Activated CD4-positive, alpha-beta T cell treated with anti-CD3 and anti-CD28 coated beads for 48 hours (primary cell): ENCODE data around the gene RXYLT1.
A peak's percentile ranks its signal among the peaks of the same experiment; 100 is the strongest.
"Not testable (repeated sequence)": the region's sequence is repeated elsewhere in the genome, so short reads cannot be mapped to it uniquely, and the experiment has no call there.

Experiments used
- DNase-seq: peaks from one replicate; pipeline ENCODE4 v3.0.0-alpha.2; 2020

The RXYLT1 gene

DNA sequence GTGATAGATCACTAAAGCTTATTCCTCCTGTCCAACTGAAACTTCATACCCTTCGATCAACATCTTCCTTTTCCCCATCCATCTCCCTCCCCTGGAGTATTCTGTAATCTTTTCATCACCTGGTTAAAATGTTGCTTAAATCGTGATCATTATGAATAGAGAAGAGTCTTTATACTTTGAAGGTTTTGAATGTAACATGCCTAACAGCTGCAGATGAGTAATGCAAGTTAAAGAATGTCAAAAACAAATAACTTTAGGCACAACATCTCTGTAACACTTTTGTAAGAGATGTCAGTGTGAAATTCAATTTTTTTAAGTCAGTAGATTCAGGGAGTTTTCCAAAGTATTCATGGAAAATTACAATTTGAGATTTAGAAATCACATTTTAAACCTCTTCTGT is 25.0 kb downstream of the RXYLT1 start:
- no peak for DNase-seq

DNA sequence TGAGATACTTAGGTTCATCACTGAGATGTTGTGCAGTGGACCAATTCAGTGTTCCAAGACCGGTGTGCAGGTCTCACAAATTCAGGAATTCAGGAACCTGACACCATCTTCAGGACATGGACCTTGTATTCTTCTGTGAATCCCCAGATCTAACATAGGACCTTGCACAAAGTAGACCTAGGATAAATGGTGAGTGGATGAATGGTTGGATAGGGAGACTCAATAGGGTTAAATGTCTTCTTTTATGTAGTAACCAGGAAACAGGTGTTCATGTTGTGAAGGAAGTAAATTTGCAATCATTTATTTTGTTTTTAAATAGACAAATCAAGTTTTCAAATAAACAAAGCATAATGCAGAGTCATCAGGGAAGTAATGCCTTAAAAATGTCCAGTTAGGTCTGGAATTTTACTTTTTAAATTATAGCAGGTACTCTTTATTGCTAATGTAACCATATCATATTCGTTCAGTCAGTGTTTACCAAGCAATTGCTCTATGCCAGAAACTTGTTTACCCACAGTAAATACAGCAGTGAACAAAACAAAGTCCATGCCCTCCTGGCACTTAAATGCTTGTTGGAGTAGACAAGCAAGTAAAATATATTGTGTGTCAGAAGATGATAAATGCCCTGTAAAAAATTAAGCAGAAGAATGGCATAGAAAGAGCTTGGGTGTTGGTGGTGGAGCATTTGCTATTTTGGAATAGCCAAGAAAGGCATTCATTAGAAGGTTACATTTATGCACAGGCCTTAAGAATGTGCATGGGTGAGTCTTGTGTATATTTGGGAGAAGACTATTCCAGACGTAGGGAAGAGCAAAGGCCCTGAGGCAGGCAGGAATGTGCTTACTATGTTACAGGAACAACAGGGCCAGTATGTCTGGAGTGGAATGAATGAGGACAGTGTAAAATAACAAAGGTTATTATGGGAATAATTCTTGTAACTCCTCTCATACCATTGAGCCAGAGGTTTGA is 26.3 kb downstream of the RXYLT1 start:
- DNase-seq, result no peak

- no peak for DNase-seq
These were observed 28.9 kb downstream of the RXYLT1 start for GRCh38 chr12:63808631-63809030.

DNA sequence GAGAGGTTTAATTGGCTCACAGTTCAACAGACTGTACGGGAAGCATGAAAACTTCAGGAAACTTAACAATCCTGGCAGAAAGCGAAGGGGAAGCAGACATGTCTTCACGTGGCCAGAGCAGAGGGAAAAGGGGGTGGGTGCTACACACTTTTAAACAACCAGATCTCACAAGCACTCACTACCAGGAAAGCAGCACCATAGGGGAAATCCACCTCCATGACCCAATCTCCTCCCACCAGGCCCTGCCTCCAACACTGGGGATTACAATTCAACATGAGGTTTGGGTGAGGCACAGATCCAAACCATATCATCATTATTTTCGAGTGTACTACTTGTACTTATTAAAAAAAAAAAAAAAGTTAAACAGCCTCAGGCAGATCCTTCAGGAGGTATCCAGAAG is 29.9 kb downstream of the RXYLT1 start:
- DNase-seq, result no peak

DNA sequence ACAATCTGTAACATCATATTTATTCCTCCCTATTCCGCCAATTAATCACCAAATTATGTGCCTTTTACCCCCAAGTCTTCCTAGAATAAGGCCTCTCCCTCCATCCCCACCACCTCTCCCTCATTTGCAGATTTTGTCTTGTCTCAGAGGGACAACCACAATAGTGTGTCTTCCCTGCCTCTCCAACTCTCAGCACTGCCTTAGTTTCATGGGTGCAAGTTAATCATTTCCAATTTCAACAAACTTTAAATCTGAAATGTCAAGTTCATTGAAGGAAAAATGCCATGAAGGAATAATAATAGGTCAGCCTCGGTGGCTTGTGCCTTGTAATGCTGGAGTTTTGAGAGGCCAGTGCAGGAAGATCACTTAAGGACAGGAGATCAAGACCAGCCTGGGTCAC is 31.6 kb downstream of the RXYLT1 start:
- no peak for DNase-seq

- DNase-seq, result no peak
These were observed 32.0 kb downstream of the RXYLT1 start for GRCh38 chr12:63811755-63812154.

- no peak for DNase-seq
These were observed 34.5 kb downstream of the RXYLT1 start for GRCh38 chr12:63814146-63814772.

DNA sequence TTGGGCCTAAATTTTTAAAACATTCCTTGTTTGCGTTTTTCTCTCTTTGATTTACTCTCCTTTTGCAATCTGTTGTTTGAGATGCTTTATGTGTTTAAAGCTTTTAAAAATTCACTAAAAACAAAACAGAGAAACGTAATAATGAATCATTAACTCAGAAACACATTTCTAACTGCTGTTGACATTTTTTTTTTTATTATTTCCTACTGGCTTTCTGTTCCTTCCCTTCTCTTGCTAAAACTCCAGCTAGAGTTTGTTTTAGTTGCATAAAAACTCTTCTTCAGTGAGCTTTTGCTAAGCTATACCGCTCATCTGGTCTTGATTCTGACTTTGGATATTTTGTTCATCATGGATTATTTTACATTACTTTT is 35.8 kb downstream of the RXYLT1 start:
- no peak for DNase-seq

DNA sequence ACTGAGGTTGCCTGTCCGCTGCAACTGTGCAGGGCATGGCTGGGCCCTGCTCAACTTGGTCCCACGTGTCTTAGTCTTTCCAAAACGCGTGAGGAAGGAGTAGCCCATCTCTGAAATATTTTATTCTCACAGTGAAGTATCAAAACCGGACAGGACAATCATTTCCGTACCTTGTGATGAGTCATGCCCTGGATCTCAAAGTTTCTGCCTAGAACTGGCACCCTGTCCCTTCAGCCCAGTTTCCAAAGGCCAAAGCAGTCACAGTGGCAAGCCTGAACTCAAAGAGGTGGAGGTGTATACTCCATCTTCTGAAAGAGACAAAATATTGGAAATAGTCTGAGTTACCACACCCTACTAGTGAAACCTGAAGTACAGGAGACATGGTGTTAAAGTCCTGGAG is 36.3 kb downstream of the RXYLT1 start:
- no peak for DNase-seq

GRCh38 chr12:63820427-63820826 is 40.7 kb downstream of the RXYLT1 start:
- no peak for DNase-seq

DNA sequence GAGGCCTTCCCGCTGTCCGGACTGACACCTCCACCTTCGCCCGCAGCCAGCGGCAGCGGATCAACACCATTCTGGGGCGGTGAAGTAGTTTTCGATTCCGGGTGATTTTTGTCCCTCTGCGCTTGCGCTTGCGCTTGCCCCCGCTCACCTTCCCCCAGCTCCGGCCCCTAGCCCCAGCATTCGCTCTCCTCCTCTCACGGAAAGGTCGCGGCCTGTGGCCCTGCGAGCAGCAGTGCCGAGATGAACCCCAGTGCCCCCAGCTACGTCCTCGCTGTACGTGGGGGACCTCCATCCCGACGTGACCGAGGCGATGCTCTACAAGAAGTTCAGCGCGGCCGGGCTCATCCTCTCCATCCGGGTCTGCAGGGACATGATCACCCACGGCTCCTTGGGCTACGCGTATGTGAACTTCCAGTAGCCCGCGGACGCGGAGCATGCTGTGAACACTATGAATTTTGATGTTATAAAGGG is 42.1 kb downstream of the RXYLT1 start:
- no peak for DNase-seq

- no peak for DNase-seq
These were observed 42.6 kb downstream of the RXYLT1 start for GRCh38 chr12:63822352-63822751.

DNA sequence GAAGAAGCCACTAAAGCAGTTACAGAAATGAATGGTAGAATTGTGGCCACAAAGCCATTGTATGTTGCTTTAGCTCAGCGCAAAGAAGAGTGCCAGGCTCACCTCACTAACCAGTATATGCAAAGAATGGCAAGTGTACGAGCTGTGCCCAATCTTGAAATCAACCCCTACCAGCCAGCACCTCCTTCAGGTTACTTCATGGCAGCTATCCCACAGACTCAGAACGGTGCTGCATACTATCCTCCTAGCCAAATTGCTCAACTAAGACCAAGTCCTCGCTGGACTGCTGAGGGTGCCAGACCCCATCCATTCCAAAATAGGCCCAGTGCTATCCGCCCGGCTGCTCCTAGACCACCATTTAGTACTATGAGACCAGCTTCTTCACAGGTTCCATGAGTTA is 43.3 kb downstream of the RXYLT1 start:
- no peak for DNase-seq

DNA sequence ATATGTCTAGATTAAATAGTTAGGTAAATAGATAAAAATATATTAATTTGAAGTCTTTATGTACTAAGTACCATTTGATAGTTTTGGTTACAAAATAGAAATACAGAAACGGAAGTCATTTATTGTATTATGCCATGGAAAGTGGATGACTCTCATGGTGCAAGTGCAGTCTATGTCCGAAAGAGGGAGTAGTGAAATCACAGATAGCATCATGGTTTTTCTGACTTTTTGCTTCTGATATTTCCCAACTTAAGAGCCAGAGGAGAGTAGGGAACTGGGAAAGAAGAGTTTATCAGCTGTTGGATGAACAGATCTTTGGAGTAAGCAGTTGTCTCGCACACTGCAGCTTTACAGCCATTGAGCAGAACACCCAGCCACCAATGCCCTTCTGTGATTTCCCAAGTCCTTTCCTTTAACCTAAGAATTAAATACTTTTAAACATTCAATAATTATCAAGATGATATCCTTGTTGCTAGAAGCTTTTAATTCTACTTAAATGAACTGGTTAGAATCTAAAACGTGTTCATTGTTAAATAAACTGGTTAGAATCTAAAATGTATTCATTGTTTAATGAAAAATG is 46.4 kb downstream of the RXYLT1 start:
- no peak for DNase-seq

DNA sequence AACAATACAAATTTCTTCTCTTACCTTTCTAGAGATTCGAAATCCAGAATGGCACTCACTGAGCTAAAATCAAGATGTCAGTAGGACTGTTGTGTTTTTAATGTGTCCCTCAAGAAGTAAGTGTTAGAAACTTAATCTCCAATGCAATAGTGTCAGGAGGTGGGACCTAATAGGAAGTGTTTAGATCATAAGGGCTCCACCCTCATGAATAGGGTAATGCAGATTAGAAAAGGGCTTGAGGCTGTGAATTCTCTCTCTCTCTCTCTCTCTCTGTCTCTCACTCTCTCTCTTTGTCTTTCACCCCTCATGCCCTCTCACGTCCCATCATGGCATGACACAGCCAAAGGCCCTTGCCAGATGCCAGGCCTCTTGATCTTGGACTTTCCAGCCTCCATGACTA is 49.2 kb downstream of the RXYLT1 start:
- DNase-seq, result no peak

DNA sequence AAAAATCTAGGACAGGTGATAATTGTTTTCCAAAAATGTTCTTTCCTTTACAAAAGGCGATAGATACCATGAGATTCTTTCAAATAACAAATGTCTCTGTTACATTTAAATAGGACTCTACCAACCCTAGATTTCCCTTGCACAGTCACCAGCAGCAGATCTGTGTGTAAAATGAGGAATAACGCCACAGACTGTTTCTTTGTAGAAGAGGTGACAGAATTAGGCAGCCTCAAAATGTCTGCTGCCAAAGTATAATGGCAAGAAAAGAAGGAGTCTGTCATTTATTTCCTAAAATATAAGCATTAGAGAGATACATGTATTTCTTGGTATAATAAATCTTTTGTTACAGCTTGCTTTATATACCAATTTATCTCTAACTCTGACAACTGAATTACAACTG is 56.3 kb downstream of the RXYLT1 start:
- DNase-seq, result no peak

DNA sequence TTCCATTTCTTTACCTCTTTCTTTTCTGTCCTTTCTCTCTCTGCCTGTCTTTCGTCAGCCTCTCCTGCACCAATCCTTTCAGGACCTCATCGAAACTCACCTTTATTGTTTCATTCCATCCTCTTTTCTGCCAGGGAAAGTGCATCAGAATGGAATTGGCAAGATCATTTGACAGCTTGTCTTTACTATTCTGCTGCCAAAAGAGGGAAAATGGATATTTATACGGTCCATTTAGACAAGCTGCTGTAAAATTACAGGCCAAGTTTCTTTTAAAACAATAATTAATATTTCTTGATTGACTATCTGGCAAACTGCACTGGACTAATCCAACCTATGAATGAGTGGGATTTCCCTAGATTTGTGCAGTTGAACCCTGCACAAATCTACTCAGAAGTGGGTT is 57.2 kb downstream of the RXYLT1 start:
- no peak for DNase-seq

DNA sequence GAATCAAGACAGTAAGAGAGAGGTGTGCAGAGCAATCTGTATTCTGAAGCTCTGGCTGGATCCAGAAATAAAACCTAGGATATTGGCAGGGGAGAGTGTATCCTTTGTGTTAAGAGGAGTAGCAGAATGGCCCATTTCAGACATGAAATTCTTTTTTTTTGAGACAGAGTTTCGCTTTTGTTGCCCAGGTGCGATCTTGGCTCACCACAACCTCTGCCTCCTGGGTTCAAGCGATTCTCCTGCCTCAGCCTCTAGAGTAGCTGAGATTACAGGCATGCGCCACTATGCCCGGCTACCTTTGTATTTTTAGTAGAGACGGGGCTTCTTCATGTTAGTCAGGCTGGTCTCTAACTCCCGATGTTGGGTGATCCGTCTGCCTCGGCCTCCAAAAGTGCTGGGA is 58.7 kb downstream of the RXYLT1 start:
- DNase-seq, result no peak

- no peak for DNase-seq
These were observed 61.3 kb downstream of the RXYLT1 start for GRCh38 chr12:63841011-63841410.

- no peak for DNase-seq
These were observed 61.9 kb downstream of the RXYLT1 start for GRCh38 chr12:63841571-63841970.

DNA sequence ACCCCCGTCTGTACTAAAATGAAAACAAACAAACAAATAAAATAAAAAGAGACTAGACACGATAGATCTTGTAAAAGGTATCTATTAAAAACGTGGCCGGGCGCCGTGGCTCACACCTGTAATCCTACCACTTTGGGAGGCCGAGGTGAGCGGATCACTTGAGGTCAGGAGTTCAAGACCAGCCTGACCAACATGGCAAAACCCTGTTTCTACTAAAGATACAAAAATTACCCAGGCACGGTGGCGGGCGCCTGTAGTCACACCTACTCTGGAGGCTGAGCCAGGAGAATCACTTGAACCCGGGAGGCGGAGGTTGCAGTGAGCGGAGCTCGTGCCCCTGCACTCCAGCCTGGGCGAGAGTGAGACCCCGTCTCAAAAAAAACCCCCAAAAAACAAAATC is 63.0 kb downstream of the RXYLT1 start:
- not testable (repeated sequence) for DNase-seq

DNA sequence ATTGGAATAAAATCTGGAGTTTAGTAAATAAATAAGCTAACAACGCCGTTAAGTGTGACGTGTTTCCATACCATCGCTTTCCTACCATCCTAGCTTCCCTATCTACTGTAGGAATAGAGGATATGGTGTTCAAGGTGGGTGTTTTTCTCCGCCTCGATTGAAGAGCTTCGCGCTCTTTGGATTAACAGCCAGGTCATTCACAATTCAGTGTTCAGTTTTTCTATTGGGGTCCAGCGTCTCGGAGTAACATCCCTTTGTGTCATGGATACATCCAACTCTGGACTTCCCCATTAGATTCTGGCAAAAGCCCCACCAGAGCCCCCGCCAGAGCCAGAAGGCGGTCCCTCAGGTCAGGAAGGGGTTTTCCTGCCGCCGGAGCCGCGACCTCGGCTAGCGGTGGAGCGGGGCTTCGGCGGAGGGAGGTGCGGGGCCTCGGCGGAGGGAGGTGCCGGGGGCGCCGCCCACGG is 63.6 kb downstream of the RXYLT1 start:
- DNase-seq, result no peak

DNA sequence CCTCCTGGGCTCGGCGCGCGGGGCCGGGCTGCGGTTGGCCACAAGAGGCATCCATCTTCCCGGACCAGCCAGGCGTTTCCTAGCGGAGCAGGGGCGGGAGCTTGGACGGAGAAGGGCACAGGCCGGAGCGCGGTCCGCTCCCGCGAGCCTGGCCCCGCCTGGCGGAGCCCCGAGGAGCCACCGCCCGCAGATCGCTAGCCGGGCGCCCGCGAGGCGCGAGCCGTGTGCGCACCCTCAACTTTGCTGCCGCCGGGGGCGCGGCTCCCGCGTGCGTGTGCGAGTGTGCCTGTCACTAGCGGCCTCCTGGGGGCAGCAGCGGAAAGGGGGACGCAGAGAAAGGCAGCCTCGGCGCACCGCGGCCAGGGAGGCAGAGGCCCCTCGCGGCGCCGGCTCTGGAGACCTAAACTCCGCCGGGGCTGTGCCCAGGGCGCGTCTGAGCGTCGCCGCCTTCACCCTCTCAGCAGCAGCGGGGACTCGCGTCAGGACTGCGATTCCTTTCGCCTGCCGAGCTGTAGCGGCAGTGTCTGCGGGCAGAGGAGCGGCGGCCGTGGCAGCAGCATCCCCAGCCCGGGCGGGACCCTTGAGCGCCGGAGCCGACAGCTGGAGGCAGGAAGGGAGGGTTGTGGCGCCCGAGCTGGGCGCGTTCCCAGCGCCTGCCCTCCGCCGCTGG is 64.1 kb downstream of the RXYLT1 start:
- peak; percentile 85 for DNase-seq
